SK-N-SH (cell line): ENCODE data around the gene GOLPH3L. TPM values are rescaled to one million over a fixed set of nuclear protein-coding genes. Genes with fewer than 3 reads are reported as not detected.

ENCODE experiments used
- CTCF ChIA-PET: fragments of 300-600, 350-600 bp; formaldehyde crosslinking; extraction: SDS; loops from one replicate; lab custom pipeline; 2021; lab: Yijun Ruan, JAX
- POLR2A ChIA-PET: fragments of 350-600 bp; sonication (Branson Sonifier 250); formaldehyde crosslinking; extraction: SDS; loops from one replicate; lab custom pipeline; 2020; ENCODE audit warnings: antibody characterized with exemption, inconsistent platforms; lab: Yijun Ruan, JAX
- DNase-seq: peaks from one replicate; pipeline ENCODE4 v3.0.0; 2012
- H2AFZ ChIP-seq: fragments of 200-600 bp; sonication (generic); 2 replicates; pipeline ENCODE4 v1.8.1; 2016; ENCODE audit warnings: antibody characterized with exemption, mild to moderate bottlenecking, low read depth
- H3F3A ChIP-seq: fragments of 200-600 bp; sonication (generic); replicated peaks from 2 replicates; pipeline ENCODE3; 2016; ENCODE audit warnings: antibody characterized with exemption, mild to moderate bottlenecking; ENCODE audit not compliant: insufficient read depth
- H3K27ac ChIP-seq, 2 experiments: fragments of 200-500 bp in 1 of 2; fragments of 200-600 bp in 1 of 2; sonication (Bioruptor generic) in 1 of 2; sonication (generic), shearing (Covaris generic) in 1 of 2; 2 replicates each; pipeline versions ENCODE4 v1.5.1 to v1.6.1; 2014 to 2016; ENCODE audit warnings: low read depth in 2 of 2, inconsistent platforms in 1 of 2, low read length in 1 of 2, mild to moderate bottlenecking in 1 of 2, mixed read lengths in 1 of 2
- H3K27me3 ChIP-seq: fragments of 200-600 bp; sonication (generic), shearing (Covaris generic); 2 replicates; pipeline ENCODE4 v1.6.1; 2016; ENCODE audit warnings: mixed run types; ENCODE audit not compliant: insufficient read depth
- H3K36me3 ChIP-seq, 2 experiments: fragments of 200-500 bp in 1 of 2; fragments of 200-600 bp in 1 of 2; sonication (Bioruptor generic) in 1 of 2; sonication (generic) in 1 of 2; replicated peaks in 1 of 2; 2 replicates each; pipeline versions ENCODE3 to v1.5.1; 2014 to 2016; ENCODE audit warnings: low read length in 1 of 2, mild to moderate bottlenecking in 1 of 2; ENCODE audit not compliant: insufficient read depth in 2 of 2, control insufficient read depth in 1 of 2
- H3K4me1 ChIP-seq, 2 experiments: fragments of 200-500 bp in 1 of 2; fragments of 200-600 bp in 1 of 2; sonication (Bioruptor generic) in 1 of 2; sonication (generic), shearing (Covaris generic) in 1 of 2; 2 replicates each; pipeline versions ENCODE4 v1.5.1 to v1.6.1; 2014 to 2016; ENCODE audit warnings: low read depth in 1 of 2, low read length in 1 of 2, mixed run types in 1 of 2; ENCODE audit not compliant: insufficient read depth in 2 of 2, control insufficient read depth in 1 of 2
- H3K4me2 ChIP-seq: fragments of 200-600 bp; sonication (generic), shearing (Covaris generic); 2 replicates; pipeline ENCODE4 v1.6.1; 2017; ENCODE audit warnings: mixed run types
- H3K4me3 ChIP-seq, 2 experiments: fragments of 200-500 bp in 1 of 2; fragments of 200-600 bp in 1 of 2; sonication (Bioruptor generic) in 1 of 2; sonication (generic), shearing (Covaris generic) in 1 of 2; 2 replicates each; pipeline versions ENCODE4 v1.5.1 to v1.8.1; 2014 to 2016; ENCODE audit warnings: low read depth in 2 of 2, inconsistent platforms in 1 of 2, low read length in 1 of 2, mild to moderate bottlenecking in 1 of 2, mixed read lengths in 1 of 2, moderate library complexity in 1 of 2
- H3K79me2 ChIP-seq: fragments of 200-600 bp; sonication (generic); 2 replicates; pipeline ENCODE4 v1.8.1; 2017; ENCODE audit warnings: mild to moderate bottlenecking; ENCODE audit not compliant: insufficient read depth
- H3K9ac ChIP-seq: fragments of 200-600 bp; sonication (generic); 2 replicates; pipeline ENCODE4 v1.6.1; 2017; ENCODE audit warnings: mixed run types
- H3K9me2 ChIP-seq: fragments of 200-600 bp; sonication (generic); 2 replicates; pipeline ENCODE4 v1.6.1; 2017; ENCODE audit warnings: mixed run types
- H3K9me3 ChIP-seq: fragments of 200-600 bp; sonication (generic); 2 replicates; pipeline ENCODE4 v1.6.1; 2017; ENCODE audit warnings: mixed run types, mild to moderate bottlenecking, moderate library complexity
- H4K20me1 ChIP-seq: fragments of 200-600 bp; sonication (generic); 2 replicates; pipeline ENCODE4 v1.6.1; 2017; ENCODE audit warnings: mild to moderate bottlenecking, mixed run types; ENCODE audit not compliant: insufficient read depth
- CTCF ChIP-seq: fragments of 200-600 bp; sonication (generic); IDR thresholded peaks from 2 replicates; pipeline ENCODE4 v1.6.1; 2017; ENCODE audit warnings: antibody characterized with exemption, mild to moderate bottlenecking, moderate library complexity
- ELF1 ChIP-seq: IDR thresholded peaks from 2 replicates; pipeline ENCODE4 v1.4.0; 2012
- EZH2phosphoT487 ChIP-seq: fragments of 200-600 bp; sonication (generic); IDR thresholded peaks from 2 replicates; pipeline ENCODE4 v1.6.1; 2017; ENCODE audit warnings: low read depth, mixed run types, mild to moderate bottlenecking, antibody characterized with exemption, moderate library complexity, borderline replicate concordance
- FOSL2 ChIP-seq: IDR thresholded peaks from 2 replicates; pipeline ENCODE4 v1.4.0; 2012; ENCODE audit warnings: low read depth, mild to moderate bottlenecking, moderate library complexity, borderline replicate concordance
- FOXM1 ChIP-seq: IDR thresholded peaks from 2 replicates; pipeline ENCODE4 v1.4.0; 2012; ENCODE audit warnings: low read depth, mild to moderate bottlenecking
- GABPA ChIP-seq: IDR thresholded peaks from 2 replicates; pipeline ENCODE4 v1.4.0; 2012; ENCODE audit warnings: low read depth, mild to moderate bottlenecking
- GATA2 ChIP-seq: sonication (generic); formaldehyde crosslinking; IDR thresholded peaks from 2 replicates; pipeline ENCODE4 v1.5.0; 2020; ENCODE audit warnings: mild to moderate bottlenecking, missing genetic modification reagents
- IRF3 ChIP-seq: fragments of 150-350 bp; IDR thresholded peaks from 2 replicates; pipeline ENCODE4 v1.6.1; 2016; ENCODE audit warnings: mild to moderate bottlenecking, low read depth, low read length
- MAX ChIP-seq: IDR thresholded peaks from 2 replicates; pipeline ENCODE4 v1.4.0; 2012; ENCODE audit warnings: low read depth
- MEF2A ChIP-seq: IDR thresholded peaks from 2 replicates; pipeline ENCODE4 v1.4.0; 2012; ENCODE audit warnings: low read depth, borderline replicate concordance
- PBX3 ChIP-seq: IDR thresholded peaks from 2 replicates; pipeline ENCODE4; 2012
- RAD21 ChIP-seq: IDR thresholded peaks from 2 replicates; pipeline ENCODE4 v1.6.1; 2012; ENCODE audit warnings: mild to moderate bottlenecking, low read length
- RFX5 ChIP-seq: IDR thresholded peaks from 2 replicates; pipeline ENCODE4 v1.6.1; 2012; ENCODE audit warnings: mild to moderate bottlenecking, improper control_type of control experiment, low read length
- RXRA ChIP-seq: IDR thresholded peaks from 2 replicates; pipeline ENCODE4 v1.4.0; 2012; ENCODE audit warnings: low read depth, mild to moderate bottlenecking, borderline replicate concordance
- SIN3A ChIP-seq: IDR thresholded peaks from 2 replicates; pipeline ENCODE4 v1.6.1; 2012; ENCODE audit warnings: low read depth, mild to moderate bottlenecking, low read length, moderate library complexity, borderline replicate concordance
- SMC3 ChIP-seq: IDR thresholded peaks from 2 replicates; pipeline ENCODE4 v1.6.1; 2012; ENCODE audit warnings: low read depth, low read length, improper control_type of control experiment
- TEAD4 ChIP-seq: IDR thresholded peaks from 2 replicates; pipeline ENCODE4 v1.4.0; 2012; ENCODE audit warnings: mild to moderate bottlenecking, borderline replicate concordance; ENCODE audit not compliant: insufficient read depth
- USF1 ChIP-seq: IDR thresholded peaks from 2 replicates; pipeline ENCODE4 v1.4.0; 2012; ENCODE audit warnings: low read depth, borderline replicate concordance
- YY1 ChIP-seq: IDR thresholded peaks from 2 replicates; pipeline ENCODE4 v1.4.0; 2012; ENCODE audit warnings: low read depth, mild to moderate bottlenecking
- WGBS: methylation state at CpG from one replicate; pipeline ENCODE4 v1.1.6; 2017; ENCODE audit warnings: low lambda C conversion rate; 5-methylcytosine and 5-hydroxymethylcytosine counted together
- polyA plus RNA-seq, 3 experiments: library from polyadenylated mRNA; depleted of rRNA; stranded (reverse); fragments of >200 nt; gene quantifications; 2 replicates each; pipeline ENCODE4 v1.2.3, GENCODE V29; 2012

GOLPH3L gene
- polyA plus RNA-seq, 1 of the 3 experiments (the other 2 are of a cell fraction), result 7.8 TPM

- no peak overlapping the region for H3K4me2 ChIP-seq
- no peaks in the 10 kb centered on the region for H4K20me1 ChIP-seq
- H3K9me2 ChIP-seq, result no peaks in the 10 kb centered on the region
- H2AFZ ChIP-seq, result no peak overlapping the region
- peaks cover 32% of the 10 kb centered on the region for H3F3A ChIP-seq
- ChIA-PET POLR2A (interaction anchor here (1.5 kb wide), 1 partner anchor 44 kb away, joined by 3 read pairs; no protein-coding TSS in a partner anchor), CTCF (interaction anchor here (0.6 to 5.4 kb wide), 12 partner anchors 8 to 301 kb away, joined by 3 to 58 read pairs (median 4); partner anchors contain the start of gene ENSA)
- no peak overlapping the region for H3K9ac ChIP-seq
- peak; percentile 56 for TF ChIP-seq SMC3
- TF ChIP-seq RFX5, result no peak
- 0 out of 2 replicates have a peak, but pooled peaks have one; percentile 14 for TF ChIP-seq PBX3
- no peak for TF ChIP-seq FOSL2
- TF ChIP-seq CTCF, result peak; percentile 82
- TF ChIP-seq EZH2phosphoT487, result no peak
- TF ChIP-seq RAD21, result peak; percentile 57
- no peak for TF ChIP-seq ELF1
- H3K4me1 ChIP-seq, result peaks cover 10 to 22% of the 10 kb centered on the region in 2 experiments
- no peak overlapping the region for H3K4me3 ChIP-seq
- H3K36me3 ChIP-seq, result peaks cover 42 to 48% of the 10 kb centered on the region in 2 experiments
- DNase-seq, result peak; percentile 47
- H3K27me3 ChIP-seq, result no peaks in the 10 kb centered on the region
- no peaks in the 10 kb centered on the region for H3K9me3 ChIP-seq
- 85% methylated on average over 8 of the region's 8 CpGs for WGBS
- H3K79me2 ChIP-seq, result peaks cover 28% of the 10 kb centered on the region
- peak overlapping the region in 1 of 2 experiments; percentile 72; a peak in 1 of 4 replicates for H3K27ac ChIP-seq
Measured at GRCh38 chr1:150621497-150622302, 75.3 kb downstream of the GOLPH3L start.

GRCh38 chr1:150620919-150621318 lies 76.0 kb downstream of the GOLPH3L start:
- peak overlapping the region in 1 of 2 experiments; percentile 72; a peak in 2 of 4 replicates for H3K27ac ChIP-seq
- CTCF ChIA-PET, result interaction anchor here (0.6 to 5.4 kb wide), 14 partner anchors 8 to 302 kb away, joined by 3 to 58 read pairs (median 4); partner anchors contain the start of gene ENSA
- H3K4me1 ChIP-seq, result peaks cover 10 to 22% of the 10 kb centered on the region in 2 experiments
- H3K27me3 ChIP-seq, result no peaks in the 10 kb centered on the region
- WGBS, result 100% methylated on average over 2 of the region's 2 CpGs
- H3K9me3 ChIP-seq, result no peaks in the 10 kb centered on the region
- H2AFZ ChIP-seq, result no peak overlapping the region
- H3K9me2 ChIP-seq, result no peaks in the 10 kb centered on the region
- H3K4me3 ChIP-seq, result no peak overlapping the region
- 0 out of 2 replicates have a peak overlapping the region, but pooled peaks have one; percentile 25 for H3K4me2 ChIP-seq
- H3K79me2 ChIP-seq, result peaks cover 24% of the 10 kb centered on the region
- peaks cover 38 to 41% of the 10 kb centered on the region in 2 experiments for H3K36me3 ChIP-seq
- H3K9ac ChIP-seq, result no peak overlapping the region
- DNase-seq, result no peak
- TF ChIP-seq GABPA, result no peak
- no peak for TF ChIP-seq MAX
- no peak for TF ChIP-seq MEF2A
- no peak for TF ChIP-seq FOSL2
- no peak for TF ChIP-seq GATA2 (CRISPR knock-in tag)
- TF ChIP-seq IRF3, result no peak
- no peak for TF ChIP-seq TEAD4
- no peak for TF ChIP-seq USF1
- no peak for TF ChIP-seq RXRA
- no peak for TF ChIP-seq SIN3A
- TF ChIP-seq YY1, result no peak
- TF ChIP-seq FOXM1, result no peak
- no peak for TF ChIP-seq RAD21
- H3F3A ChIP-seq, result peaks cover 38% of the 10 kb centered on the region
- H4K20me1 ChIP-seq, result no peaks in the 10 kb centered on the region
- POLR2A ChIA-PET, result interaction anchor here (2.0 to 2.3 kb wide), 2 partner anchors 8 to 42 kb away, joined by 9 to 10 read pairs; partner anchors contain the start of genes ENSA and MCL1
